Panc1 (cell line): ENCODE measurements around the gene MRTFA. TPM values are rescaled to one million over a fixed set of nuclear protein-coding genes. Genes with fewer than 3 reads are reported as not detected.

Source experiments
- ATAC-seq: fragments of 200-7000 bp; cut with Tn5 transposase; 2 replicates; pipeline ENCODE4 v1.9.1; 2020; ENCODE audit warnings: mild to moderate bottlenecking, moderate library complexity
- BruUV-seq: library from RNA; stranded (reverse); fragments of 400-500 nt; replicated peaks from 2 replicates; lab custom pipeline; 2021; lab: Mats Ljungman, UMichigan
- CTCF ChIA-PET: fragments of 300-600 bp; sonication (Branson Sonifier 250); formaldehyde crosslinking; loops from one replicate; lab custom pipeline; 2022; ENCODE audit warnings: antibody characterized with exemption; lab: Charles Lee
- POLR2A ChIA-PET: fragments of 300-600 bp; sonication (Branson Sonifier 250); formaldehyde crosslinking; loops from one replicate; lab custom pipeline; 2022; ENCODE audit warnings: antibody characterized with exemption; lab: Charles Lee
- DNase-seq: peaks from one replicate; pipeline ENCODE4 v3.0.0-alpha.2; 2010; ENCODE audit warnings: low read depth, low spot score
- H3K27ac ChIP-seq: 2 replicates; pipeline ENCODE4 v1.5.1; 2011; ENCODE audit warnings: mild to moderate bottlenecking, low read length, inconsistent platforms
- H3K27me3 ChIP-seq: fragments of 200-500 bp; sonication (Bioruptor generic); 2 replicates; pipeline ENCODE4 v1.6.0; 2014; ENCODE audit warnings: low read length, inconsistent platforms; ENCODE audit not compliant: control insufficient read depth, insufficient read depth
- H3K36me3 ChIP-seq: fragments of 200-500 bp; sonication (Bioruptor generic); 2 replicates; pipeline ENCODE4 v1.5.1; 2014; ENCODE audit warnings: inconsistent platforms, mild to moderate bottlenecking, low read length, moderate library complexity; ENCODE audit not compliant: control insufficient read depth, insufficient read depth
- H3K4me1 ChIP-seq: 2 replicates; pipeline ENCODE4 v1.5.1; 2011; ENCODE audit warnings: inconsistent platforms, mild to moderate bottlenecking, low read length, moderate library complexity; ENCODE audit not compliant: control insufficient read depth, insufficient read depth
- H3K4me3 ChIP-seq, 2 experiments: 2 replicates each; pipeline ENCODE4 v1.5.1; 2011 to 2012; ENCODE audit warnings: low read depth in 2 of 2, low read length in 2 of 2, mild to moderate bottlenecking in 2 of 2, inconsistent platforms in 1 of 2, moderate library complexity in 1 of 2
- H3K9me3 ChIP-seq: fragments of 200-500 bp; sonication (Bioruptor generic); 2 replicates; pipeline ENCODE4 v1.5.1; 2014; ENCODE audit warnings: low read depth, mild to moderate bottlenecking, inconsistent platforms, low read length, moderate library complexity; ENCODE audit not compliant: control insufficient read depth, insufficient read depth
- POLR2AphosphoS5 ChIP-seq: IDR thresholded peaks from 2 replicates; pipeline ENCODE4 v1.6.1; 2012; ENCODE audit warnings: mild to moderate bottlenecking, low read depth, low read length, moderate library complexity
- SIN3A ChIP-seq: IDR thresholded peaks from 2 replicates; pipeline ENCODE4 v1.6.1; 2012; ENCODE audit warnings: low read depth, mild to moderate bottlenecking, low read length, moderate library complexity, borderline replicate concordance; ENCODE audit not compliant: insufficient read depth
- TCF7L2 ChIP-seq: IDR thresholded peaks from 2 replicates; pipeline ENCODE4 v1.6.1; 2011; ENCODE audit warnings: mild to moderate bottlenecking, low read depth, low read length, inconsistent platforms
- in situ Hi-C: cut with HindIII; loops from 2 replicates; pipeline ENCODE4 v1.10.0; 2016; ENCODE audit warnings: low sequenced_read_pairs, low pct_unique_long_range_greater_than_20kb
- intact Hi-C: fragments of 100-400 bp; cut with micrococcal nuclease; formaldehyde crosslinking; loops from one replicate; pipeline ENCODE4 v1.10.0; 2022; ENCODE audit not compliant: unreplicated experiment
- total RNA-seq: library from RNA; stranded (reverse); gene quantifications from one replicate; pipeline ENCODE4 v1.2.1, GENCODE V29; 2021; ENCODE audit not compliant: unreplicated experiment
- TF ChIP-seq, protein P1 (sequence below): fragments of 450-650 bp; IDR thresholded peaks from 2 replicates; pipeline ENCODE4 v1.5.1; 2017; ENCODE audit warnings: mild to moderate bottlenecking
- TF ChIP-seq, protein P2 (sequence below), 2 experiments: IDR thresholded peaks; 2 replicates each; pipeline ENCODE4 v1.6.1; 2011 to 2012; ENCODE audit warnings: low read depth in 2 of 2, control low read depth in 1 of 2, low read length in 1 of 2, mild to moderate bottlenecking in 1 of 2, moderate library complexity in 1 of 2; ENCODE audit not compliant: insufficient read depth in 1 of 2

MRTFA gene
- total RNA-seq, 1 experiment from 2014 or later = 62.1 TPM

DNA sequence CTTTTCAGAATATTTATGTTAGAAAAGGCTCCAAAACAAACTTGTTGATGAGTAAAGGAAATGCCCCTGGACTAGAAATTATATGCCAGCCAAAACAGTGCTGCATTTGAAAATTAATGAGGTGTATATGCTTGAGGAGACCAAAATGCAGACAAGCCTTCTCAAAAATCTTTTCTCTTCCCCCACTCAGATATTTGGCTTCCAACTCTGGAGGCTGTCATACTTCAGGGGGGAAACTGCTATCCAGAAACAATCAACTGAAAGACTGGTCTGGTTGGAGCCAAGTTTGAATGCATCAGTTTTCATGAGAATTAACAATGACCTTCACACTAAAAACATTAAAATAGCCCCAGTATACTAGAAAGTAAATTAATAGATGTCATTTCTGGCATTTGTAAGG lies 167.9 kb downstream of the MRTFA start:
- no peaks in the 10 kb centered on the region for H3K9me3 ChIP-seq
- BruUV-seq = no TSS peak
- no peaks in the 10 kb centered on the region for H3K36me3 ChIP-seq
- H3K4me3 ChIP-seq = no peak overlapping the region
- H3K27ac ChIP-seq = no peak overlapping the region
- H3K27me3 ChIP-seq = no peaks in the 10 kb centered on the region
- ATAC-seq (no peak), DNase-seq (no peak)
- no peak for TF ChIP-seq POLR2AphosphoS5
- TF ChIP-seq TCF7L2 = no peak
- TF ChIP-seq, protein P1, sequence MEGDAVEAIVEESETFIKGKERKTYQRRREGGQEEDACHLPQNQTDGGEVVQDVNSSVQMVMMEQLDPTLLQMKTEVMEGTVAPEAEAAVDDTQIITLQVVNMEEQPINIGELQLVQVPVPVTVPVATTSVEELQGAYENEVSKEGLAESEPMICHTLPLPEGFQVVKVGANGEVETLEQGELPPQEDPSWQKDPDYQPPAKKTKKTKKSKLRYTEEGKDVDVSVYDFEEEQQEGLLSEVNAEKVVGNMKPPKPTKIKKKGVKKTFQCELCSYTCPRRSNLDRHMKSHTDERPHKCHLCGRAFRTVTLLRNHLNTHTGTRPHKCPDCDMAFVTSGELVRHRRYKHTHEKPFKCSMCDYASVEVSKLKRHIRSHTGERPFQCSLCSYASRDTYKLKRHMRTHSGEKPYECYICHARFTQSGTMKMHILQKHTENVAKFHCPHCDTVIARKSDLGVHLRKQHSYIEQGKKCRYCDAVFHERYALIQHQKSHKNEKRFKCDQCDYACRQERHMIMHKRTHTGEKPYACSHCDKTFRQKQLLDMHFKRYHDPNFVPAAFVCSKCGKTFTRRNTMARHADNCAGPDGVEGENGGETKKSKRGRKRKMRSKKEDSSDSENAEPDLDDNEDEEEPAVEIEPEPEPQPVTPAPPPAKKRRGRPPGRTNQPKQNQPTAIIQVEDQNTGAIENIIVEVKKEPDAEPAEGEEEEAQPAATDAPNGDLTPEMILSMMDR = no peak
- TF ChIP-seq, protein P2, sequence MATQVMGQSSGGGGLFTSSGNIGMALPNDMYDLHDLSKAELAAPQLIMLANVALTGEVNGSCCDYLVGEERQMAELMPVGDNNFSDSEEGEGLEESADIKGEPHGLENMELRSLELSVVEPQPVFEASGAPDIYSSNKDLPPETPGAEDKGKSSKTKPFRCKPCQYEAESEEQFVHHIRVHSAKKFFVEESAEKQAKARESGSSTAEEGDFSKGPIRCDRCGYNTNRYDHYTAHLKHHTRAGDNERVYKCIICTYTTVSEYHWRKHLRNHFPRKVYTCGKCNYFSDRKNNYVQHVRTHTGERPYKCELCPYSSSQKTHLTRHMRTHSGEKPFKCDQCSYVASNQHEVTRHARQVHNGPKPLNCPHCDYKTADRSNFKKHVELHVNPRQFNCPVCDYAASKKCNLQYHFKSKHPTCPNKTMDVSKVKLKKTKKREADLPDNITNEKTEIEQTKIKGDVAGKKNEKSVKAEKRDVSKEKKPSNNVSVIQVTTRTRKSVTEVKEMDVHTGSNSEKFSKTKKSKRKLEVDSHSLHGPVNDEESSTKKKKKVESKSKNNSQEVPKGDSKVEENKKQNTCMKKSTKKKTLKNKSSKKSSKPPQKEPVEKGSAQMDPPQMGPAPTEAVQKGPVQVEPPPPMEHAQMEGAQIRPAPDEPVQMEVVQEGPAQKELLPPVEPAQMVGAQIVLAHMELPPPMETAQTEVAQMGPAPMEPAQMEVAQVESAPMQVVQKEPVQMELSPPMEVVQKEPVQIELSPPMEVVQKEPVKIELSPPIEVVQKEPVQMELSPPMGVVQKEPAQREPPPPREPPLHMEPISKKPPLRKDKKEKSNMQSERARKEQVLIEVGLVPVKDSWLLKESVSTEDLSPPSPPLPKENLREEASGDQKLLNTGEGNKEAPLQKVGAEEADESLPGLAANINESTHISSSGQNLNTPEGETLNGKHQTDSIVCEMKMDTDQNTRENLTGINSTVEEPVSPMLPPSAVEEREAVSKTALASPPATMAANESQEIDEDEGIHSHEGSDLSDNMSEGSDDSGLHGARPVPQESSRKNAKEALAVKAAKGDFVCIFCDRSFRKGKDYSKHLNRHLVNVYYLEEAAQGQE (IDR thresholded peaks at IDR 0.05; ENCODE audit: insufficient read depth in 1 of 2, low read depth in 2 of 2, low read length in 1 of 2) = no peak
- no peak for TF ChIP-seq SIN3A
- intact Hi-C loops = no loop called here
- POLR2A ChIA-PET = no interaction called here
- H3K4me1 ChIP-seq = no peaks in the 10 kb centered on the region; the same call in 1 of the 2 replicates
- in situ Hi-C loops = no loop called here
- CTCF ChIA-PET = interaction anchor here (0.6 kb wide), 1 partner anchor 204 kb away, joined by 3 read pairs; no protein-coding TSS in a partner anchor

DNA sequence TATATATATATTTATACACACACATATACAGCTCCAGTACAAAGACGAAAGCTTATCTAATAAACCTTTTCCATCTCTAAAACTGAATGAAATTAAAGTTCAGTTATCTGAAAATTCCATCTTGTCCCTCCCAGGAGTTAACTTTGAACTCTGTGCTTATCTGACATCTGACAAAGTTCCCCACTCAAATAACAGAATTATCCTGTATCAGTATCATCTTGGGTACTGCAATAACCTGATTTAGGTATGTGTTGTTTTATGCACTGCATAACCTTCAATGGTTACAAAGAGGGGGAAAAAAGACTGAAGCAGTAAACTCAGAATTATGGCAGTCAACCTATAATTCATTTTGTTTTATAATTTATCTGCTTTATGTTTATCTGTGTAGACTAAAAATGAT lies 169.5 kb downstream of the MRTFA start:
- no peak overlapping the region for H3K4me3 ChIP-seq
- ChIA-PET CTCF (no interaction called here), POLR2A (no interaction called here)
- TF ChIP-seq TCF7L2 = no peak
- intact Hi-C loops = no loop called here
- ATAC-seq (no peak), DNase-seq (no peak)
- no peaks in the 10 kb centered on the region for H3K4me1 ChIP-seq
- H3K9me3 ChIP-seq = no peaks in the 10 kb centered on the region
- in situ Hi-C loops = no loop called here
- H3K36me3 ChIP-seq = no peaks in the 10 kb centered on the region; the same call in 1 of the 2 replicates
- no peaks in the 10 kb centered on the region for H3K27me3 ChIP-seq
- no TSS peak for BruUV-seq
- H3K27ac ChIP-seq = no peak overlapping the region

DNA sequence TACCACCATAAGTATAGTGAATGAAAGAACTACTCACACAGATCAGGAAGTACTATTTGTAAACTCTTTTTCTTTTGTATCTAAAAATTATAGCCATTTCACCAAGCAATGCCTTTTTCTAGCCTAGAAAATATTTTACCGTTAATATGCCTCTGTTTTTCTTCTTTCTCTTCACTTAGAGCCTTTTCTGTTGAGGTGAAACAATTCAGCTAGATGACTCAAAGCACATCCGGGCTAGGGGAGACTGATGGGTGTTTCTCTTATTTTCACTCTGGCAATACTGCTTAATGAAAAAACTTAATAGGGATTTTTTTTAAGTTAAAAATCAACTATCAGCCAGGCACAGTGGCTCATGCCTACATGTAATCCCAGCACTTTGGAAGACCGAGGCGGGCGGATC lies 172.8 kb downstream of the MRTFA start:
- TF ChIP-seq SIN3A = no peak
- TF ChIP-seq, protein P2 (IDR thresholded peaks at IDR 0.05; ENCODE audit: insufficient read depth in 1 of 2, low read depth in 2 of 2, low read length in 1 of 2) = no peak
- no peak for TF ChIP-seq TCF7L2
- no peak for TF ChIP-seq POLR2AphosphoS5
- TF ChIP-seq, protein P1 = no peak
- in situ Hi-C loops = no loop called here
- CTCF ChIA-PET = no interaction called here
- intact Hi-C loops = no loop called here
- no peak for ATAC-seq
- no peak for DNase-seq
- BruUV-seq = no TSS peak
- no peak overlapping the region for H3K27ac ChIP-seq
- H3K36me3 ChIP-seq = no peaks in the 10 kb centered on the region; the same call in 1 of the 2 replicates
- POLR2A ChIA-PET = no interaction called here
- H3K27me3 ChIP-seq = no peaks in the 10 kb centered on the region
- no peaks in the 10 kb centered on the region for H3K4me1 ChIP-seq
- H3K9me3 ChIP-seq = no peaks in the 10 kb centered on the region
- no peak overlapping the region for H3K4me3 ChIP-seq
